ENCODE measurements around the gene SNTA1.

DNA sequence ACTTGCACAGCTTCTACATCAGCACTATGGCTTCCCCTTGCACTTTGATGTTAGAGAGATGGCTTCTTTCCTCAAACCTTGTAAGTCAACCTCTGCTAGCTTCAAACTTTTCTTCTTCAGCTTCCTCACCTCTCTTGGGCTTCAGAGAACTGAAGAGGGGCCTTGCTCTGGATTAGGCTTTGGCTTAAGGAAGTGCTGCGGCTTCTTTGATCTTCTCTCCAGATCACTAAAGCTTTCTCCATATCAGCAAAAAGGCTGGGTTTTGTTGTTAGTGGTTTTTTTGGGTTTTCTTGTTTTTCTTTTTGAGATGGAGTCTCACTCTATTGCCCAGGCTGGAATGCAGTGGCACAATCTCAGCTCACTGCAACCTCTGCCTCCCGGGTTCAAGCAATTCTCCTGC lies 66.2 kb downstream of the SNTA1 start:
- no peak for TF ChIP-seq POLR2AphosphoS5 (IDR thresholded peaks at IDR 0.05)
- TF ChIP-seq EP300 (IDR thresholded peaks at IDR 0.05): no peak
